H9 (cell line): Measurements from ENCODE around the gene RBM34. TPM values are rescaled to one million over a fixed set of nuclear protein-coding genes. Genes with fewer than 3 reads are reported as not detected.

Experiments
- DNase-seq: peaks from one replicate; pipeline ENCODE4 v3.0.0-alpha.2; 2017
- H2AFZ ChIP-seq: one replicate; pipeline ENCODE4 v1.6.1; 2013; ENCODE audit warnings: mild to moderate bottlenecking, low read length, control low read depth, moderate library complexity
- H2AK5ac ChIP-seq: 2 replicates; pipeline ENCODE4 v1.6.1; 2013; ENCODE audit warnings: low read length, control low read depth, mixed read lengths; ENCODE audit not compliant: insufficient read length
- H2BK120ac ChIP-seq: one replicate; pipeline ENCODE4 v1.6.1; 2013; ENCODE audit warnings: low read depth, mild to moderate bottlenecking, low read length, control low read depth, inconsistent platforms; ENCODE audit not compliant: poor library complexity, severe bottlenecking
- H2BK12ac ChIP-seq: 2 replicates; pipeline ENCODE4 v1.6.1; 2013; ENCODE audit warnings: low read length, control low read depth, mixed read lengths, low read depth; ENCODE audit not compliant: insufficient read length
- H2BK15ac ChIP-seq: 2 replicates; pipeline ENCODE4 v1.6.1; 2013; ENCODE audit warnings: low read depth, low read length, control low read depth
- H2BK20ac ChIP-seq: one replicate; pipeline ENCODE4 v1.6.1; 2013; ENCODE audit warnings: low read depth, mild to moderate bottlenecking, low read length, control low read depth, inconsistent platforms; ENCODE audit not compliant: poor library complexity, severe bottlenecking
- H2BK5ac ChIP-seq: 2 replicates; pipeline ENCODE4 v1.6.1; 2013; ENCODE audit warnings: low read length, control low read depth, mixed read lengths; ENCODE audit not compliant: insufficient read length
- H3K14ac ChIP-seq: 2 replicates; pipeline ENCODE4 v1.6.1; 2013; ENCODE audit warnings: low read length, control low read depth; ENCODE audit not compliant: insufficient read depth
- H3K18ac ChIP-seq: 2 replicates; pipeline ENCODE4 v1.6.1; 2013; ENCODE audit warnings: low read depth, mild to moderate bottlenecking, mixed read lengths, low read length, control low read depth; ENCODE audit not compliant: insufficient read length
- H3K23ac ChIP-seq: 2 replicates; pipeline ENCODE4 v1.6.1; 2013; ENCODE audit warnings: low read length, control low read depth, mixed read lengths, low read depth; ENCODE audit not compliant: insufficient read length
- H3K23me2 ChIP-seq: 2 replicates; pipeline ENCODE4 v1.6.1; 2013; ENCODE audit warnings: low read depth, mild to moderate bottlenecking, mixed read lengths, low read length, control low read depth; ENCODE audit not compliant: insufficient read length, poor library complexity, severe bottlenecking
- H3K27ac ChIP-seq: 2 replicates; pipeline ENCODE4 v1.5.1; 2013; ENCODE audit warnings: low read length, control low read depth, mixed read lengths, low read depth; ENCODE audit not compliant: insufficient read length
- H3K27me3 ChIP-seq: 2 replicates; pipeline ENCODE4 v1.6.1; 2013; ENCODE audit warnings: low read length, control low read depth, inconsistent platforms; ENCODE audit not compliant: insufficient read depth
- H3K4ac ChIP-seq: 2 replicates; pipeline ENCODE4 v1.6.1; 2013; ENCODE audit warnings: low read depth, mild to moderate bottlenecking, control low read depth, inconsistent platforms, low read length, moderate library complexity
- H3K4me1 ChIP-seq: 2 replicates; pipeline ENCODE4 v1.6.1; 2013; ENCODE audit warnings: low read length, control low read depth, inconsistent platforms; ENCODE audit not compliant: insufficient read depth
- H3K4me2 ChIP-seq: 2 replicates; pipeline ENCODE4 v1.6.1; 2013; ENCODE audit warnings: low read length, control low read depth, mixed read lengths; ENCODE audit not compliant: insufficient read length, insufficient read depth
- H3K56ac ChIP-seq: 2 replicates; pipeline ENCODE4 v1.6.1; 2013; ENCODE audit warnings: low read depth, mild to moderate bottlenecking, mixed read lengths, low read length, control low read depth; ENCODE audit not compliant: insufficient read length
- H3K79me1 ChIP-seq: 2 replicates; pipeline ENCODE4 v1.6.1; 2013; ENCODE audit warnings: low read depth, mild to moderate bottlenecking, moderate library complexity, low read length, control low read depth, inconsistent platforms; ENCODE audit not compliant: insufficient read depth, poor library complexity, severe bottlenecking
- H3K79me2 ChIP-seq: 2 replicates; pipeline ENCODE4 v1.6.1; 2013; ENCODE audit warnings: low read length, control low read depth, inconsistent platforms; ENCODE audit not compliant: insufficient read depth
- H3K9ac ChIP-seq: 2 replicates; pipeline ENCODE4 v1.6.1; 2013; ENCODE audit warnings: low read length, control low read depth, mixed read lengths; ENCODE audit not compliant: insufficient read length; ENCODE audit errors: extremely low read depth
- H3K9me3 ChIP-seq: one replicate; pipeline ENCODE4 v1.6.1; 2013; ENCODE audit warnings: low read depth, low read length, inconsistent platforms; ENCODE audit not compliant: control insufficient read depth
- H3T11ph ChIP-seq: one replicate; pipeline ENCODE4 v1.6.1; 2013; ENCODE audit warnings: mild to moderate bottlenecking, low read length, control low read depth, inconsistent platforms
- H4K20me1 ChIP-seq: one replicate; pipeline ENCODE4 v1.6.1; 2013; ENCODE audit not compliant: control insufficient read depth, insufficient read length, insufficient read depth
- H4K5ac ChIP-seq: 2 replicates; pipeline ENCODE4 v1.6.1; 2013; ENCODE audit warnings: low read depth, mild to moderate bottlenecking, mixed read lengths, low read length, control low read depth; ENCODE audit not compliant: insufficient read length
- H4K8ac ChIP-seq: replicated peaks from 2 replicates; pipeline ENCODE4 v1.6.1; 2013; ENCODE audit warnings: low read length, control low read depth, mixed read lengths, low read depth; ENCODE audit not compliant: insufficient read length
- H4K91ac ChIP-seq: 2 replicates; pipeline ENCODE4 v1.6.1; 2013; ENCODE audit warnings: low read depth, mild to moderate bottlenecking, moderate library complexity, mixed read lengths, low read length, control low read depth; ENCODE audit not compliant: insufficient read length
- H3K27ac Mint-ChIP-seq, 3 experiments: 2 replicates in 2 of 3; 3 replicates in 1 of 3; pipeline ENCODE4 v1.8.0; 2020 to 2021; ENCODE audit warnings: mixed read lengths in 3 of 3, mild to moderate bottlenecking in 1 of 3, moderate library complexity in 1 of 3
- H3K27me3 Mint-ChIP-seq: 2 replicates; pipeline ENCODE4 v1.8.0; 2021; ENCODE audit warnings: low read depth, mild to moderate bottlenecking, moderate library complexity, mixed read lengths
- H3K36me3 Mint-ChIP-seq, 3 experiments: 2 replicates in 2 of 3; 3 replicates in 1 of 3; pipeline ENCODE4 v1.8.0; 2020 to 2021; ENCODE audit warnings: low read depth in 3 of 3, mixed read lengths in 3 of 3; ENCODE audit not compliant: insufficient read depth in 1 of 3
- H3K4me1 Mint-ChIP-seq, 2 experiments: 2 replicates each; pipeline ENCODE4 v1.8.0; 2020; ENCODE audit warnings: mixed read lengths in 2 of 2
- H3K4me3 Mint-ChIP-seq, 2 experiments: 2 replicates in 1 of 2; 3 replicates in 1 of 2; pipeline ENCODE4 v1.8.0; 2020 to 2021; ENCODE audit warnings: mild to moderate bottlenecking in 2 of 2, mixed read lengths in 2 of 2, moderate library complexity in 1 of 2
- H3K9me3 Mint-ChIP-seq, 2 experiments: 2 replicates in 1 of 2; 3 replicates in 1 of 2; pipeline ENCODE4 v1.8.0; 2020; ENCODE audit warnings: mild to moderate bottlenecking in 2 of 2, mixed read lengths in 2 of 2, moderate library complexity in 1 of 2
- CTCF ChIP-seq: fragments of 200-600 bp; sonication (generic); conservative IDR thresholded peaks from 3 replicates; pipeline ENCODE4 v1.8.0; 2021; ENCODE audit warnings: antibody characterized with exemption, mild to moderate bottlenecking
- WGBS: extraction: QIAGEN DNeasy Blood & Tissue Kit; methylation state at CpG from one replicate; pipeline ENCODE4 v1.1.7; 2013; ENCODE audit warnings: missing lambda C conversion rate, low lambda C conversion rate, mixed read lengths; ENCODE audit not compliant: insufficient read length; ENCODE audit errors: extremely low coverage; 5-methylcytosine and 5-hydroxymethylcytosine counted together
- total RNA-seq: library from RNA; stranded (reverse); gene quantifications from 2 replicates; pipeline ENCODE4 v1.2.1, GENCODE V29; 2021

The RBM34 gene
- total RNA-seq, 1 experiment from 2014 or later = 121 TPM

GRCh38 chr1:235176486-235176885, 15.4 kb upstream of the RBM34 start:
- no peak overlapping the region for H4K5ac ChIP-seq
- Mint-ChIP-seq H3K4me1 (no peaks in the 10 kb centered on the region), H3K9me3 (no peaks in the 10 kb centered on the region), H3K4me3 (no peak overlapping the region), H3K27me3 (no peaks in the 10 kb centered on the region), H3K36me3 (peaks cover 33 to 72% (median 64%) of the 10 kb centered on the region in 3 experiments), H3K27ac (peak overlapping the region; percentile 70 to 83 (median 83); a peak in 3 of 7 replicates)
- WGBS = no CpG with 5 or more reads among the region's 7 CpGs
- no peak overlapping the region for H3K27ac ChIP-seq
- no peak overlapping the region for H3T11ph ChIP-seq
- no peaks in the 10 kb centered on the region for H4K20me1 ChIP-seq
- H2BK120ac ChIP-seq = no peak overlapping the region
- no peak overlapping the region for H2BK15ac ChIP-seq
- TF ChIP-seq CTCF = no peak
- no peak overlapping the region for H3K14ac ChIP-seq
- no peak overlapping the region for H3K4me2 ChIP-seq
- H3K79me2 ChIP-seq = no peaks in the 10 kb centered on the region
- no peaks in the 10 kb centered on the region for H3K9me3 ChIP-seq
- no peak overlapping the region for H2AK5ac ChIP-seq
- H4K8ac ChIP-seq = no peak overlapping the region
- no peak for DNase-seq
- H3K23ac ChIP-seq = no peak overlapping the region
- no peak overlapping the region for H3K56ac ChIP-seq
- H3K23me2 ChIP-seq = no peaks in the 10 kb centered on the region
- no peaks in the 10 kb centered on the region for H3K4me1 ChIP-seq
- no peak overlapping the region for H4K91ac ChIP-seq
- H3K4ac ChIP-seq = no peak overlapping the region
- H3K27me3 ChIP-seq = no peaks in the 10 kb centered on the region
- no peaks in the 10 kb centered on the region for H3K79me1 ChIP-seq
- H2AFZ ChIP-seq = no peak overlapping the region
- no peak overlapping the region for H3K18ac ChIP-seq
- H3K9ac ChIP-seq = no peak overlapping the region
- no peak overlapping the region for H2BK5ac ChIP-seq
- no peak overlapping the region for H2BK12ac ChIP-seq
- H2BK20ac ChIP-seq = no peak overlapping the region
